GM23338 (cell line): ENCODE measurements around the gene NPAS3. TPM values are rescaled to one million over a fixed set of nuclear protein-coding genes. Genes with fewer than 3 reads are reported as not detected.

ENCODE experiments used
- ATAC-seq: fragments of 200-7000 bp; cut with Tn5 transposase; 3 replicates; pipeline ENCODE4 v1.9.1; 2020
- DNase-seq: peaks from one replicate; pipeline ENCODE4 v3.0.0-alpha.2; 2015; ENCODE audit warnings: low spot score
- H2AFZ ChIP-seq: fragments of 200-600 bp; sonication (generic); 2 replicates; pipeline ENCODE4 v1.8.0; 2016; ENCODE audit warnings: antibody characterized with exemption, mild to moderate bottlenecking, moderate library complexity
- H3F3A ChIP-seq: fragments of 200-600 bp; sonication (generic); replicated peaks from 2 replicates; pipeline ENCODE4 v1.8.0; 2017; ENCODE audit warnings: antibody characterized with exemption, mixed run types, low read depth
- H3K27ac ChIP-seq: fragments of 200-600 bp; sonication (generic); 2 replicates; pipeline ENCODE4 v1.6.1; 2016; ENCODE audit warnings: low read depth
- H3K27me3 ChIP-seq: fragments of 200-600 bp; sonication (generic); 2 replicates; pipeline ENCODE4 v1.8.0; 2016; ENCODE audit warnings: mild to moderate bottlenecking, mixed run types, moderate library complexity; ENCODE audit not compliant: insufficient read depth
- H3K36me3 ChIP-seq: fragments of 200-600 bp; sonication (generic); 2 replicates; pipeline ENCODE4 v1.8.0; 2016; ENCODE audit warnings: mild to moderate bottlenecking; ENCODE audit not compliant: insufficient read depth
- H3K4me1 ChIP-seq: fragments of 200-600 bp; sonication (generic); 2 replicates; pipeline ENCODE4 v1.8.0; 2016; ENCODE audit warnings: mild to moderate bottlenecking, moderate library complexity; ENCODE audit not compliant: insufficient read depth
- H3K4me2 ChIP-seq: fragments of 200-600 bp; sonication (generic); 2 replicates; pipeline ENCODE4 v1.7.1; 2017; ENCODE audit warnings: mixed run types
- H3K4me3 ChIP-seq: fragments of 200-600 bp; sonication (generic); 2 replicates; pipeline ENCODE4 v1.6.1; 2016; ENCODE audit warnings: mixed run types
- H3K79me2 ChIP-seq: fragments of 200-600 bp; sonication (generic); replicated peaks from 2 replicates; pipeline ENCODE4 v1.8.0; 2017; ENCODE audit warnings: mild to moderate bottlenecking; ENCODE audit not compliant: insufficient read depth
- H3K9me2 ChIP-seq: fragments of 200-600 bp; sonication (generic); 2 replicates; pipeline ENCODE4 v1.8.0; 2017; ENCODE audit not compliant: insufficient read depth
- H4K20me1 ChIP-seq: fragments of 200-600 bp; sonication (generic); replicated peaks from 2 replicates; pipeline ENCODE4 v1.8.0; 2017; ENCODE audit warnings: mild to moderate bottlenecking; ENCODE audit not compliant: insufficient read depth
- H3K27ac Mint-ChIP-seq: 2 replicates; pipeline ENCODE4 v1.8.0; 2020; ENCODE audit warnings: inconsistent platforms, mild to moderate bottlenecking, moderate library complexity, mixed read lengths
- H3K27me3 Mint-ChIP-seq: 3 replicates; pipeline ENCODE4 v1.8.0; 2022; ENCODE audit warnings: low read depth, mild to moderate bottlenecking, moderate library complexity, mixed read lengths, inconsistent platforms; ENCODE audit not compliant: insufficient read depth, poor library complexity
- H3K36me3 Mint-ChIP-seq: 3 replicates; pipeline ENCODE4 v1.8.0; 2021; ENCODE audit warnings: low read depth, mild to moderate bottlenecking, inconsistent platforms, moderate library complexity, mixed read lengths
- H3K4me1 Mint-ChIP-seq: 3 replicates; pipeline ENCODE4 v1.8.0; 2020; ENCODE audit warnings: mild to moderate bottlenecking, inconsistent platforms, mixed read lengths
- H3K4me3 Mint-ChIP-seq: 3 replicates; pipeline ENCODE4 v1.8.0; 2021; ENCODE audit warnings: moderate library complexity, mild to moderate bottlenecking, inconsistent platforms, mixed read lengths
- H3K9me3 Mint-ChIP-seq: 3 replicates; pipeline ENCODE4 v1.8.0; 2020; ENCODE audit warnings: moderate library complexity, mild to moderate bottlenecking, inconsistent platforms, mixed read lengths
- EZH2 ChIP-seq: fragments of 200-600 bp; sonication (generic); IDR thresholded peaks from one replicate; pipeline ENCODE4 v1.8.0; 2017; ENCODE audit warnings: antibody characterized with exemption, mild to moderate bottlenecking, low read depth; ENCODE audit not compliant: unreplicated experiment
- EZH2phosphoT487 ChIP-seq: fragments of 200-600 bp; sonication (generic); IDR thresholded peaks from one replicate; pipeline ENCODE4 v1.8.1; 2018; ENCODE audit warnings: antibody characterized with exemption; ENCODE audit not compliant: unreplicated experiment
- JUNB ChIP-seq: IDR thresholded peaks from one replicate; pipeline ENCODE4 v1.6.1; 2016; ENCODE audit warnings: antibody characterized with exemption; ENCODE audit not compliant: unreplicated experiment
- NANOG ChIP-seq: IDR thresholded peaks from 2 replicates; pipeline ENCODE4 v1.6.1; 2016; ENCODE audit warnings: antibody characterized with exemption, borderline replicate concordance
- POLR2AphosphoS5 ChIP-seq: IDR thresholded peaks from 2 replicates; pipeline ENCODE4 v1.6.1; 2016; ENCODE audit warnings: antibody characterized with exemption, low read depth
- STAT1 ChIP-seq: IDR thresholded peaks from one replicate; pipeline ENCODE4 v1.6.1; 2016; ENCODE audit warnings: antibody characterized with exemption; ENCODE audit not compliant: unreplicated experiment
- ZNF114 ChIP-seq: fragments of 250-450 bp; sonication (Bioruptor Pico); IDR thresholded peaks from 2 replicates; pipeline ENCODE4 v1.5.0; 2020; ENCODE audit warnings: mild to moderate bottlenecking, moderate library complexity
- ZNF331 ChIP-seq: fragments of 250-450 bp; sonication (Bioruptor Pico); IDR thresholded peaks from 2 replicates; pipeline ENCODE4 v1.5.0; 2020; ENCODE audit warnings: low read depth, mild to moderate bottlenecking, moderate library complexity
- polyA plus RNA-seq: library from polyadenylated mRNA; unstranded; fragments of >200 nt; fragmentation: Nextera tagmentation; extraction: Ambion mirVana; gene quantifications from 2 replicates; pipeline ENCODE4 v1.2.1, GENCODE V29; 2016
- total RNA-seq: library from RNA; depleted of rRNA; stranded (reverse); fragments of >200 nt; shearing (Covaris generic); gene quantifications from 2 replicates; pipeline ENCODE4 v1.2.3, GENCODE V29; 2014
- TF ChIP-seq, protein P1 (sequence below): IDR thresholded peaks from one replicate; pipeline ENCODE4 v1.6.1; 2018; ENCODE audit warnings: antibody characterized with exemption; ENCODE audit not compliant: unreplicated experiment
- TF ChIP-seq, protein P2 (sequence below): fragments of 250-450 bp; sonication (Bioruptor Pico); IDR thresholded peaks from 2 replicates; pipeline ENCODE4 v1.5.0; 2020; ENCODE audit warnings: mild to moderate bottlenecking, moderate library complexity

The NPAS3 gene
- total and polyA plus RNA-seq, 2 experiments from 2014 or later: 0.17 to 0.19 TPM

DNA sequence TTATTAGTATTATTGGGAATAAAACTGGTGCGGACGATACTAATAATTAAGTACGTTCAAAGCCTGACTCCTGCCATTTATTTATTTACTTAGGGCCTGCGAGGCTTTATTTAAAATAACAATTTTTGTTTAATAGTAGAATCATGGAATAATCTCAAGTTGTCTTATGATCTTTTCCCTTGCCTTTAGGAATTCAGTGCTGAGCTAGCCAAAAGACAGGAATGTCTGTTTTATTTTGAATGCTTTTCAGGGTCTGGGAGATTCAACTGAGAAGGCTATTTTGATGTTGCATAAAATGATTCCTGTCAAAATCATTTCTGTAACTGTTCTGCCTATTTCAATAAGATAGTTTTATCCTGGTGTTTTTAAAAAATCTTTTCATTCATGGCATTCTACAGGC, 522.4 kb downstream of the NPAS3 start:
- no peaks in the 10 kb centered on the region for H3K36me3 ChIP-seq
- H3K4me3 ChIP-seq: no peak overlapping the region
- no peaks in the 10 kb centered on the region for H3K27me3 Mint-ChIP-seq
- H3K27ac ChIP-seq: no peak overlapping the region
- H2AFZ ChIP-seq: no peak overlapping the region
- no peaks in the 10 kb centered on the region for H3K4me1 ChIP-seq
- no peaks in the 10 kb centered on the region for H4K20me1 ChIP-seq
- TF ChIP-seq ZNF331 (CRISPR knock-in tag) (no peak), EZH2 (no peak), ZNF114 (no peak), POLR2AphosphoS5 (no peak), EZH2phosphoT487 (no peak), STAT1 (no peak), JUNB (no peak), NANOG (no peak)
- TF ChIP-seq, protein P1, sequence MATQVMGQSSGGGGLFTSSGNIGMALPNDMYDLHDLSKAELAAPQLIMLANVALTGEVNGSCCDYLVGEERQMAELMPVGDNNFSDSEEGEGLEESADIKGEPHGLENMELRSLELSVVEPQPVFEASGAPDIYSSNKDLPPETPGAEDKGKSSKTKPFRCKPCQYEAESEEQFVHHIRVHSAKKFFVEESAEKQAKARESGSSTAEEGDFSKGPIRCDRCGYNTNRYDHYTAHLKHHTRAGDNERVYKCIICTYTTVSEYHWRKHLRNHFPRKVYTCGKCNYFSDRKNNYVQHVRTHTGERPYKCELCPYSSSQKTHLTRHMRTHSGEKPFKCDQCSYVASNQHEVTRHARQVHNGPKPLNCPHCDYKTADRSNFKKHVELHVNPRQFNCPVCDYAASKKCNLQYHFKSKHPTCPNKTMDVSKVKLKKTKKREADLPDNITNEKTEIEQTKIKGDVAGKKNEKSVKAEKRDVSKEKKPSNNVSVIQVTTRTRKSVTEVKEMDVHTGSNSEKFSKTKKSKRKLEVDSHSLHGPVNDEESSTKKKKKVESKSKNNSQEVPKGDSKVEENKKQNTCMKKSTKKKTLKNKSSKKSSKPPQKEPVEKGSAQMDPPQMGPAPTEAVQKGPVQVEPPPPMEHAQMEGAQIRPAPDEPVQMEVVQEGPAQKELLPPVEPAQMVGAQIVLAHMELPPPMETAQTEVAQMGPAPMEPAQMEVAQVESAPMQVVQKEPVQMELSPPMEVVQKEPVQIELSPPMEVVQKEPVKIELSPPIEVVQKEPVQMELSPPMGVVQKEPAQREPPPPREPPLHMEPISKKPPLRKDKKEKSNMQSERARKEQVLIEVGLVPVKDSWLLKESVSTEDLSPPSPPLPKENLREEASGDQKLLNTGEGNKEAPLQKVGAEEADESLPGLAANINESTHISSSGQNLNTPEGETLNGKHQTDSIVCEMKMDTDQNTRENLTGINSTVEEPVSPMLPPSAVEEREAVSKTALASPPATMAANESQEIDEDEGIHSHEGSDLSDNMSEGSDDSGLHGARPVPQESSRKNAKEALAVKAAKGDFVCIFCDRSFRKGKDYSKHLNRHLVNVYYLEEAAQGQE: no peak
- peaks cover 4% of the 10 kb centered on the region; the same call in 2 of the 3 replicates for H3K4me1 Mint-ChIP-seq
- H3K4me2 ChIP-seq: no peak overlapping the region
- no peaks in the 10 kb centered on the region for H3K36me3 Mint-ChIP-seq
- no peak overlapping the region for H3K27ac Mint-ChIP-seq
- DNase-seq (no peak), ATAC-seq (no peak)
- no peak overlapping the region for H3K4me3 Mint-ChIP-seq
- H3K9me2 ChIP-seq: no peaks in the 10 kb centered on the region
- H3F3A ChIP-seq: no peaks in the 10 kb centered on the region
- no peaks in the 10 kb centered on the region for H3K27me3 ChIP-seq
- H3K9me3 Mint-ChIP-seq: no peaks in the 10 kb centered on the region
- no peaks in the 10 kb centered on the region for H3K79me2 ChIP-seq

DNA sequence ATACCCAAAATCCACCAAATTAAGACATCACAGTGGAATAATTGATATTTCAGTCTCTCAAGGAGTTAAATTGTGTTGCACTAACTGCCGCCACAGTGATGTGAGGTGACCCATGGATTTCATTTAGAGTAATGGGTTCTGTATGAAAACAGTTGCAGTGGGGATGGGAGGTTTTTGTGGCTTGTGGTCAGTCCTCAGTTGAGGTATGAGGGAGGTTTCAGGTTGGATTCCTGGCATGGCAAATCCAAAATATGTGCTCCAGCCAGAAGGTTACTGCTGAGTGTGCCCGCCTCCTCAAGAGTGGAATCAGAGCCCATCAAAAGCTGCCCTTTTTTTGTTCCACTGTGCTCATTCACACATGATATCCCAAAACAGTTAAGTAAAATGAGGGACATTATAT, 525.1 kb downstream of the NPAS3 start:
- H3K9me2 ChIP-seq: no peaks in the 10 kb centered on the region
- ATAC-seq (no peak), DNase-seq (no peak)
- H3K79me2 ChIP-seq: no peaks in the 10 kb centered on the region
- no peaks in the 10 kb centered on the region for H3K27me3 ChIP-seq
- Mint-ChIP-seq H3K4me1 (peaks cover 17% of the 10 kb centered on the region), H3K9me3 (no peaks in the 10 kb centered on the region), H3K4me3 (no peak overlapping the region), H3K27me3 (no peaks in the 10 kb centered on the region), H3K27ac (no peak overlapping the region), H3K36me3 (no peaks in the 10 kb centered on the region)
- H3F3A ChIP-seq: no peaks in the 10 kb centered on the region
- H3K36me3 ChIP-seq: no peaks in the 10 kb centered on the region
- H3K4me3 ChIP-seq: no peak overlapping the region
- H3K4me2 ChIP-seq: no peak overlapping the region
- no peaks in the 10 kb centered on the region for H3K4me1 ChIP-seq
- no peaks in the 10 kb centered on the region for H4K20me1 ChIP-seq
- H3K27ac ChIP-seq: no peak overlapping the region
- no peak overlapping the region for H2AFZ ChIP-seq
- no peak for TF ChIP-seq STAT1
- TF ChIP-seq ZNF331 (CRISPR knock-in tag): no peak
- TF ChIP-seq, protein P2, sequence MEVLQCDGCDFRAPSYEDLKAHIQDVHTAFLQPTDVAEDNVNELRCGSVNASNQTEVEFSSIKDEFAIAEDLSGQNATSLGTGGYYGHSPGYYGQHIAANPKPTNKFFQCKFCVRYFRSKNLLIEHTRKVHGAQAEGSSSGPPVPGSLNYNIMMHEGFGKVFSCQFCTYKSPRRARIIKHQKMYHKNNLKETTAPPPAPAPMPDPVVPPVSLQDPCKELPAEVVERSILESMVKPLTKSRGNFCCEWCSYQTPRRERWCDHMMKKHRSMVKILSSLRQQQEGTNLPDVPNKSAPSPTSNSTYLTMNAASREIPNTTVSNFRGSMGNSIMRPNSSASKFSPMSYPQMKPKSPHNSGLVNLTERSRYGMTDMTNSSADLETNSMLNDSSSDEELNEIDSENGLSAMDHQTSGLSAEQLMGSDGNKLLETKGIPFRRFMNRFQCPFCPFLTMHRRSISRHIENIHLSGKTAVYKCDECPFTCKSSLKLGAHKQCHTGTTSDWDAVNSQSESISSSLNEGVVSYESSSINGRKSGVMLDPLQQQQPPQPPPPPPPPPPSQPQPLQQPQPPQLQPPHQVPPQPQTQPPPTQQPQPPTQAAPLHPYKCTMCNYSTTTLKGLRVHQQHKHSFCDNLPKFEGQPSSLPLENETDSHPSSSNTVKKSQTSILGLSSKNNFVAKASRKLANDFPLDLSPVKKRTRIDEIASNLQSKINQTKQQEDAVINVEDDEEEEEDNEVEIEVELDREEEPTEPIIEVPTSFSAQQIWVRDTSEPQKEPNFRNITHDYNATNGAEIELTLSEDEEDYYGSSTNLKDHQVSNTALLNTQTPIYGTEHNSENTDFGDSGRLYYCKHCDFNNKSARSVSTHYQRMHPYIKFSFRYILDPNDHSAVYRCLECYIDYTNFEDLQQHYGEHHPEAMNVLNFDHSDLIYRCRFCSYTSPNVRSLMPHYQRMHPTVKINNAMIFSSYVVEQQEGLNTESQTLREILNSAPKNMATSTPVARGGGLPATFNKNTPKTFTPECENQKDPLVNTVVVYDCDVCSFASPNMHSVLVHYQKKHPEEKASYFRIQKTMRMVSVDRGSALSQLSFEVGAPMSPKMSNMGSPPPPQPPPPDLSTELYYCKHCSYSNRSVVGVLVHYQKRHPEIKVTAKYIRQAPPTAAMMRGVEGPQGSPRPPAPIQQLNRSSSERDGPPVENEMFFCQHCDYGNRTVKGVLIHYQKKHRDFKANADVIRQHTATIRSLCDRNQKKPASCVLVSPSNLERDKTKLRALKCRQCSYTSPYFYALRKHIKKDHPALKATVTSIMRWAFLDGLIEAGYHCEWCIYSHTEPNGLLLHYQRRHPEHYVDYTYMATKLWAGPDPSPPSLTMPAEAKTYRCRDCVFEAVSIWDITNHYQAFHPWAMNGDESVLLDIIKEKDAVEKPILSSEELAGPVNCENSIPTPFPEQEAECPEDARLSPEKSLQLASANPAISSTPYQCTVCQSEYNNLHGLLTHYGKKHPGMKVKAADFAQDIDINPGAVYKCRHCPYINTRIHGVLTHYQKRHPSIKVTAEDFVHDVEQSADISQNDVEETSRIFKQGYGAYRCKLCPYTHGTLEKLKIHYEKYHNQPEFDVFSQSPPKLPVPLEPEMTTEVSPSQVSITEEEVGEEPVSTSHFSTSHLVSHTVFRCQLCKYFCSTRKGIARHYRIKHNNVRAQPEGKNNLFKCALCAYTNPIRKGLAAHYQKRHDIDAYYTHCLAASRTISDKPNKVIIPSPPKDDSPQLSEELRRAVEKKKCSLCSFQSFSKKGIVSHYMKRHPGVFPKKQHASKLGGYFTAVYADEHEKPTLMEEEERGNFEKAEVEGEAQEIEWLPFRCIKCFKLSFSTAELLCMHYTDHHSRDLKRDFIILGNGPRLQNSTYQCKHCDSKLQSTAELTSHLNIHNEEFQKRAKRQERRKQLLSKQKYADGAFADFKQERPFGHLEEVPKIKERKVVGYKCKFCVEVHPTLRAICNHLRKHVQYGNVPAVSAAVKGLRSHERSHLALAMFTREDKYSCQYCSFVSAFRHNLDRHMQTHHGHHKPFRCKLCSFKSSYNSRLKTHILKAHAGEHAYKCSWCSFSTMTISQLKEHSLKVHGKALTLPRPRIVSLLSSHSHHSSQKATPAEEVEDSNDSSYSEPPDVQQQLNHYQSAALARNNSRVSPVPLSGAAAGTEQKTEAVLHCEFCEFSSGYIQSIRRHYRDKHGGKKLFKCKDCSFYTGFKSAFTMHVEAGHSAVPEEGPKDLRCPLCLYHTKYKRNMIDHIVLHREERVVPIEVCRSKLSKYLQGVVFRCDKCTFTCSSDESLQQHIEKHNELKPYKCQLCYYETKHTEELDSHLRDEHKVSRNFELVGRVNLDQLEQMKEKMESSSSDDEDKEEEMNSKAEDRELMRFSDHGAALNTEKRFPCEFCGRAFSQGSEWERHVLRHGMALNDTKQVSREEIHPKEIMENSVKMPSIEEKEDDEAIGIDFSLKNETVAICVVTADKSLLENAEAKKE (CRISPR knock-in tag): no peak
